T47D (cell line): ENCODE results near the gene BYSL.

ENCODE experiments used
- DNase-seq, 2 experiments: peaks; one replicate each; pipeline versions ENCODE4 v3.0.0 to v3.0.0-alpha.2; 2011 to 2012; ENCODE audit warnings: low read depth in 1 of 2, low spot score in 1 of 2
- JUND ChIP-seq: IDR thresholded peaks from 2 replicates; pipeline ENCODE4 v1.6.1; 2012; ENCODE audit warnings: low read depth
- in situ Hi-C: cut with HindIII; loops from 2 replicates; pipeline ENCODE4 v1.10.0; 2016; ENCODE audit warnings: low sequenced_read_pairs, low pct_unique_long_range_greater_than_20kb

The BYSL gene

GRCh38 chr6:41920921-41921711, at the start of gene BYSL, which contains the start of gene MED20:
Gene BYSL (plus strand): TSS chr6:41921499. CDS start chr6:41921563, 64 bp downstream.
Gene MED20 (minus strand): TSS chr6:41921139. CDS start chr6:41921018, 121 bp downstream.
- in situ Hi-C loops = no loop called here
- DNase-seq = peak; percentile 93 to 96
- no peak for TF ChIP-seq JUND

GRCh38 chr6:41871691-41872090, 49.6 kb upstream of the BYSL start:
- DNase-seq = no peak
- no peak for TF ChIP-seq JUND
- in situ Hi-C loops = no loop called here

- in situ Hi-C loops = no loop called here
- DNase-seq = no peak
- TF ChIP-seq JUND = no peak
Measured at GRCh38 chr6:41872147-41872546, 49.2 kb upstream of the BYSL start.

GRCh38 chr6:41874741-41875140, 46.6 kb upstream of the BYSL start:
- DNase-seq = no peak
- in situ Hi-C loops = no loop called here
- TF ChIP-seq JUND = no peak

GRCh38 chr6:41877051-41877680, 44.1 kb upstream of the BYSL start:
- DNase-seq = no peak
- no peak for TF ChIP-seq JUND
- in situ Hi-C loops = no loop called here

GRCh38 chr6:41878246-41878645, 43.1 kb upstream of the BYSL start:
- no peak for TF ChIP-seq JUND
- DNase-seq = peak in 1 of 2 experiments; percentile 42
- in situ Hi-C loops = no loop called here

- no peak for DNase-seq
- in situ Hi-C loops = no loop called here
- TF ChIP-seq JUND = no peak
Measured at GRCh38 chr6:41878961-41879405, 42.3 kb upstream of the BYSL start.

- no peak for DNase-seq
- in situ Hi-C loops = no loop called here
- TF ChIP-seq JUND = no peak
Measured at GRCh38 chr6:41881506-41881905, 39.8 kb upstream of the BYSL start.

- no peak for TF ChIP-seq JUND
- in situ Hi-C loops = no loop called here
- no peak for DNase-seq
Measured at GRCh38 chr6:41884957-41885356, 36.3 kb upstream of the BYSL start.

- DNase-seq = no peak
- TF ChIP-seq JUND = no peak
- in situ Hi-C loops = no loop called here
Measured at GRCh38 chr6:41885930-41886329, 35.4 kb upstream of the BYSL start.

- DNase-seq = no peak
- in situ Hi-C loops = no loop called here
- no peak for TF ChIP-seq JUND
Measured at GRCh38 chr6:41887331-41887751, 34.0 kb upstream of the BYSL start.

- in situ Hi-C loops = no loop called here
- no peak for TF ChIP-seq JUND
- no peak for DNase-seq
Measured at GRCh38 chr6:41892921-41893564, 28.3 kb upstream of the BYSL start.
